ENCODE results near the gene CISH. TPM values are rescaled to one million over a fixed set of nuclear protein-coding genes. Genes with fewer than 3 reads are reported as not detected.

CISH gene
- total RNA-seq, 1 experiment from 2014 or later = 1.7 TPM

- Histone ChIP-seq H4K20me1 (ENCODE audit: control insufficient read depth, insufficient read depth, insufficient read length) (no peaks in the 10 kb centered on the region), H3K27me3 (ENCODE audit: insufficient read depth, low read length) (no peaks in the 10 kb centered on the region), H2BK120ac (ENCODE audit: low read depth, low read length, poor library complexity, severe bottlenecking) (no peak overlapping the region), H3K4me1 (ENCODE audit: insufficient read depth, low read length) (no peaks in the 10 kb centered on the region), H2AK5ac (ENCODE audit: insufficient read length, low read length) (no peak overlapping the region), H4K8ac (replicated peaks; ENCODE audit: insufficient read length, low read depth, low read length) (no peak overlapping the region), H2AFZ (ENCODE audit: low read length) (no peak overlapping the region), H3K56ac (ENCODE audit: insufficient read length, low read depth, low read length) (no peak overlapping the region), H3T11ph (ENCODE audit: low read length) (no peak overlapping the region), H3K4me2 (ENCODE audit: insufficient read depth, insufficient read length, low read length) (no peak overlapping the region), H3K79me1 (ENCODE audit: insufficient read depth, low read depth, low read length, poor library complexity, severe bottlenecking) (peaks cover 3% of the 10 kb centered on the region), H3K79me2 (ENCODE audit: insufficient read depth, low read length) (0 out of 2 replicates have a peak, but pooled peaks cover 2% of the 10 kb centered on the region), H2BK20ac (ENCODE audit: low read depth, low read length, poor library complexity, severe bottlenecking) (no peak overlapping the region), H4K91ac (ENCODE audit: insufficient read length, low read depth, low read length) (no peak overlapping the region), H2BK5ac (ENCODE audit: insufficient read length, low read length) (no peak overlapping the region), H2BK15ac (ENCODE audit: low read depth, low read length) (no peak overlapping the region), H3K4ac (ENCODE audit: low read depth, low read length) (no peak overlapping the region), H3K9ac (ENCODE audit: extremely low read depth, insufficient read length, low read length) (no peak overlapping the region), H3K23me2 (ENCODE audit: insufficient read length, low read depth, low read length, poor library complexity, severe bottlenecking) (no peaks in the 10 kb centered on the region), H3K18ac (ENCODE audit: insufficient read length, low read depth, low read length) (no peak overlapping the region), H3K23ac (ENCODE audit: insufficient read length, low read depth, low read length) (no peak overlapping the region), H3K14ac (ENCODE audit: insufficient read depth, low read length) (no peak overlapping the region), H3K27ac (ENCODE audit: insufficient read length, low read depth, low read length) (no peak overlapping the region), H4K5ac (ENCODE audit: insufficient read length, low read depth, low read length) (no peak overlapping the region), H2BK12ac (ENCODE audit: insufficient read length, low read depth, low read length) (no peak overlapping the region), H3K9me3 (ENCODE audit: control insufficient read depth, low read depth, low read length) (no peaks in the 10 kb centered on the region)
- no peaks in the 10 kb centered on the region for H3K9me3 Mint-ChIP-seq
- no peaks in the 10 kb centered on the region; a peak in 4 of 7 replicates for H3K36me3 Mint-ChIP-seq (ENCODE audit: insufficient read depth in 1 of 3, low read depth in 3 of 3)
- TF ChIP-seq, protein P1, sequence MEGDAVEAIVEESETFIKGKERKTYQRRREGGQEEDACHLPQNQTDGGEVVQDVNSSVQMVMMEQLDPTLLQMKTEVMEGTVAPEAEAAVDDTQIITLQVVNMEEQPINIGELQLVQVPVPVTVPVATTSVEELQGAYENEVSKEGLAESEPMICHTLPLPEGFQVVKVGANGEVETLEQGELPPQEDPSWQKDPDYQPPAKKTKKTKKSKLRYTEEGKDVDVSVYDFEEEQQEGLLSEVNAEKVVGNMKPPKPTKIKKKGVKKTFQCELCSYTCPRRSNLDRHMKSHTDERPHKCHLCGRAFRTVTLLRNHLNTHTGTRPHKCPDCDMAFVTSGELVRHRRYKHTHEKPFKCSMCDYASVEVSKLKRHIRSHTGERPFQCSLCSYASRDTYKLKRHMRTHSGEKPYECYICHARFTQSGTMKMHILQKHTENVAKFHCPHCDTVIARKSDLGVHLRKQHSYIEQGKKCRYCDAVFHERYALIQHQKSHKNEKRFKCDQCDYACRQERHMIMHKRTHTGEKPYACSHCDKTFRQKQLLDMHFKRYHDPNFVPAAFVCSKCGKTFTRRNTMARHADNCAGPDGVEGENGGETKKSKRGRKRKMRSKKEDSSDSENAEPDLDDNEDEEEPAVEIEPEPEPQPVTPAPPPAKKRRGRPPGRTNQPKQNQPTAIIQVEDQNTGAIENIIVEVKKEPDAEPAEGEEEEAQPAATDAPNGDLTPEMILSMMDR (conservative IDR thresholded peaks at IDR 0.05) = no peak
- H3K4me3 Mint-ChIP-seq = no peak overlapping the region
- DNase-seq = no peak
- H3K27ac Mint-ChIP-seq = 0 out of 7 replicates have a peak overlapping the region, but pooled peaks of 1 of the 3 experiments have one; percentile 23
- H3K4me1 Mint-ChIP-seq = peaks cover 29 to 34% of the 10 kb centered on the region in 2 experiments
- WGBS (ENCODE audit: extremely low coverage, insufficient read length, low lambda C conversion rate) = no CpG with 5 or more reads among the region's 6 CpGs
- no peaks in the 10 kb centered on the region for H3K27me3 Mint-ChIP-seq (ENCODE audit: low read depth)
These were observed 18.8 kb upstream of the CISH start for GRCh38 chr3:50630394-50630793.

Data from H9 (cell line).